Naive thymus-derived CD8-positive, alpha-beta T cell (primary cell): ENCODE data around the gene CADPS2. TPM values are rescaled to one million over a fixed set of nuclear protein-coding genes. Genes with fewer than 3 reads are reported as not detected.
A peak's percentile ranks its signal among the peaks of the same experiment; 100 is the strongest.

Experiments
- ATAC-seq, 2 donors: fragments of 150-1000 bp; cut with Tn5 transposase in 1 of 2; sonication (Bioruptor Pico), chemical (Tn5 transposase) in 1 of 2; 1 replicate in 1 of 2; 2 replicates in 1 of 2; pipeline ENCODE4 v1.10.0; 2021; ENCODE audit warnings: mild to moderate bottlenecking in 2 of 2, moderate library complexity in 2 of 2
- POLR2A ChIA-PET: fragments of 350-600 bp; sonication (Branson Sonifier 250); formaldehyde crosslinking; loops from one replicate; lab custom pipeline; 2021; ENCODE audit warnings: antibody characterized with exemption; lab: Charles Lee
- DNase-seq, 10 donors: peaks; one replicate each; pipeline versions ENCODE4 v3.0.0 to v3.0.0-alpha.2; 2020 to 2022
- H3K27ac Mint-ChIP-seq, 10 donors: one replicate each; pipeline ENCODE4 v1.8.0; 2020 to 2022; ENCODE audit warnings: mild to moderate bottlenecking in 10 of 10, mixed read lengths in 10 of 10, moderate library complexity in 4 of 10, inconsistent platforms in 1 of 10
- H3K27me3 Mint-ChIP-seq, 5 donors: one replicate each; pipeline ENCODE4 v1.8.0; 2021 to 2022; ENCODE audit warnings: mixed read lengths in 5 of 5
- H3K36me3 Mint-ChIP-seq, 3 donors: one replicate each; pipeline ENCODE4 v1.8.0; 2020 to 2022; ENCODE audit warnings: mixed read lengths in 3 of 3, mild to moderate bottlenecking in 2 of 3, inconsistent platforms in 1 of 3
- H3K4me1 Mint-ChIP-seq, 4 donors: one replicate each; pipeline ENCODE4 v1.8.0; 2021 to 2022; ENCODE audit warnings: mixed read lengths in 4 of 4
- H3K4me3 Mint-ChIP-seq, 10 donors: one replicate each; pipeline ENCODE4 v1.8.0; 2020 to 2022; ENCODE audit warnings: mild to moderate bottlenecking in 10 of 10, mixed read lengths in 10 of 10, moderate library complexity in 6 of 10, inconsistent platforms in 1 of 10
- H3K9me3 Mint-ChIP-seq, 9 donors: one replicate each; pipeline ENCODE4 v1.8.0; 2020 to 2022; ENCODE audit warnings: mixed read lengths in 9 of 9, mild to moderate bottlenecking in 3 of 9, inconsistent platforms in 1 of 9, moderate library complexity in 1 of 9
- polyA plus RNA-seq, 3 donors: library from polyadenylated mRNA; unstranded; fragments of 300-500 nt; fragmentation: Illumina TruSeq; gene quantifications; one replicate each; pipeline ENCODE4 v1.2.3, GENCODE V29; 2021
- total RNA-seq, 8 experiments: library from RNA in 2 of 8; stranded (reverse) in 2 of 8; gene quantifications; one replicate each; pipeline ENCODE4 v1.2.3 and lab custom pipeline; 2021 to 2026

CADPS2 gene
- total and polyA plus RNA-seq, 5 experiments from 2014 or later = not detected

DNA sequence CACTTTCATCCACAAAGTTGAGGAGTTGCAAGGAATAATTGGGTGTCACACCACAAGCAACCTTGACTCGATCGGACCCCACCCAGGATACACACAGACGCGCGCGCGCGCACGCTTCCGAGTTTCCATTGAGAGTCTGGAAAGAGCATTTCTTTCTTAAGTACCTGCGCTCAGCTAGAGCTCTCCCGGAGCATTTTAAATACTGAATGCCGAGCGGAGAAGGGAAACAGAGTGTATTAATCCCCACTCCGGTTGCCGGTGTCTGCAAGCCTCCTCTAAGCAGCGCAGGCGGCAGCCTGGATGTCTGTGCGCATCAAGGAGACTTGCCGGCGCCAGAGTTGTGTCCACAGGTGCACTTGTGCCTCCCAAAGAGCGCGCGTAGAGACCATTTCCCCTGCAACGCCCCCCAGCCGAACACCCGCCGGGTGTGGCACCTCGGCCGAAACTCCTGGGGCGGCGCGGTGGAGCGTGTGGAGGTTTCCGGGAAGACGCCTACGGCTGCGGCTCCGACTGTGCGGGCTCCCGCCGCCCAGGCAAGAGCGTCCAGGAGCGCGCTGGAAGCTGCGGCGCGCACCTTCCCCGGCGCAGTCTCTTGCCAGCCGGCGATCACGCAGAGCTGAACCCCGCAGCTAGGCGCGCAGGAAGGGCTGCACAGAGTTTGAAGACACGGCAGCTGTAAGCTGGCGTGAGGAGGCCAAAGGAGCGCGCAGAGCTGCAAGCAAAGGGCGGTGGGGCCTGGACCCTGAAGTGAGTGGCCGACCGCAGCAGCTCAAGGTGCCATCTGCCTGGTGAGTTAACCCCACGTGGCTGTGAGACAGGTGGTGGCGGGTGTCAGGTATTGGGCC, 580.6 kb downstream of the CADPS2 start:
- H3K4me1 Mint-ChIP-seq = peaks cover 0 to 7% (median 2%) of the 10 kb centered on the region in 4 donors
- ATAC-seq = no peak
- no peak overlapping the region for H3K27ac Mint-ChIP-seq
- H3K27me3 Mint-ChIP-seq = peaks cover 41 to 93% (median 60%) of the 10 kb centered on the region in 5 donors
- DNase-seq = no peak
- peaks cover 0 to 9% (median 5%) of the 10 kb centered on the region in 3 donors for H3K36me3 Mint-ChIP-seq
- H3K9me3 Mint-ChIP-seq = peaks cover 0 to 20% (median 0%) of the 10 kb centered on the region in 9 donors
- no peak overlapping the region for H3K4me3 Mint-ChIP-seq
- POLR2A ChIA-PET = no interaction called here

DNA sequence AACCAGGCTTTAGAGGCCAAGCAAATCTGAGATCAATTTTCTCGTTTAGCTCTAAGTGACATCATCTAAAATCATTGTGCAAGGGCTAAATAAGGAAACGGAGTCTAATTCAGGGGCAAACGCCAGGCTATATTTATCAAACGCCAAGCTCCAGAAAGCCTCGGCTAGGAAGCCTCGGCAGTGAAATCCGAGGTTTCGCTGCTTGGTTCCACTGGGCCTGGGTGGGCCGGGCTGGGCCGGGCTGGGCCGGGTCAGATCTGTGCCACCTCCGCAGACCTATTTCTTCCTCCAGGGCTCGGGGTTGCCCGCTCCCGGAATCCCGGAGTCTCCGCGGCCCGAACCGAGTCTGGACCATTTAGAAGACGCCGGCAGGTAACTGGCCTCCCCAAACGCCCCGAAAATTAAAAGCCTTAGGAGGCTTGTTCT, 581.3 kb downstream of the CADPS2 start:
- H3K4me1 Mint-ChIP-seq = peaks cover 0 to 9% (median 2%) of the 10 kb centered on the region in 4 donors
- H3K9me3 Mint-ChIP-seq = peaks cover 0 to 20% (median 0%) of the 10 kb centered on the region in 9 donors
- ATAC-seq = no peak
- H3K27me3 Mint-ChIP-seq = peaks cover 42 to 99% (median 61%) of the 10 kb centered on the region in 5 donors
- POLR2A ChIA-PET = no interaction called here
- peaks cover 0 to 11% (median 5%) of the 10 kb centered on the region in 3 donors for H3K36me3 Mint-ChIP-seq
- no peak for DNase-seq
- no peak overlapping the region for H3K27ac Mint-ChIP-seq
- no peak overlapping the region for H3K4me3 Mint-ChIP-seq

DNA sequence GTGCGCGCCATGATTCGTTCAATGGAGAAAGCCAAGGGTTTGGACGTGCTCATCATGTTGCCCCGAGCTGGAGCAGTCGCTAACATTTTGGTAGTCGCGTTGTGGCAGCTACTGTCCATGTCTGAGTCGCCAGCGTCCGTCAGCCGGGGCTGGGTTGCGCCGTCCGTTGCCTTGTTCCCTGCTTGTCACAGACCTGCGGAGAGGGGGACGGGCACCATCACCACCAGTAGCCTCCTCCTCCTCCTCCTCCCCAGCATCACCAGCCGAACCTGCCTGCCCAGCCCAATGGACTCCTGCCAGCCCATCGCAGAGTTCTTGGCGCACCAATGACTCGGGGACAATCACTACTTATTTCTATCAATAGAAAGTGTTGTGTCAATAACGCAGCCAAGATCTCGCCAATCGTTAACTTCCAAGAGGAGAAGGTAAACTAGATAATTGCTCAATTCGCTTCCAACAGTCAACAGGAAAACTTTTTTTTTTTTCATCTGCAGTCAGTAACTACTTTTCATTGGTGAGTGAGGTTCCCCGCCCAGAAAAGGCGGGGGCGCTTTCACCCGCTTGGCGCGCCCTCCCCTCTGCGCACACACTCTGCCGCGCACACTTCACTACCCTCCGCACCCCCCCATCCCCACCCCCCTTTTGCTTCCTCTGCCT, 581.8 kb downstream of the CADPS2 start, which contains the start of gene FEZF1:
Gene FEZF1, minus strand, starts transcription at position 432 of the 657 bp plus-strand sequence. Its CDS starts 313 bp downstream, at position 119.
- Mint-ChIP-seq H3K27me3 (peaks cover 42 to 100% (median 61%) of the 10 kb centered on the region in 5 donors), H3K4me3 (no peak within 1 kb of the TSS), H3K4me1 (peaks cover 0 to 7% (median 0%) of the 10 kb centered on the region in 4 donors), H3K27ac (no peak within 1 kb of the TSS), H3K9me3 (peaks cover 0 to 18% (median 0%) of the 10 kb centered on the region in 9 donors), H3K36me3 (peaks cover 0 to 11% (median 5%) of the 10 kb centered on the region in 3 donors)
- no peak for DNase-seq
- POLR2A ChIA-PET = no interaction called here
- ATAC-seq = no peak

DNA sequence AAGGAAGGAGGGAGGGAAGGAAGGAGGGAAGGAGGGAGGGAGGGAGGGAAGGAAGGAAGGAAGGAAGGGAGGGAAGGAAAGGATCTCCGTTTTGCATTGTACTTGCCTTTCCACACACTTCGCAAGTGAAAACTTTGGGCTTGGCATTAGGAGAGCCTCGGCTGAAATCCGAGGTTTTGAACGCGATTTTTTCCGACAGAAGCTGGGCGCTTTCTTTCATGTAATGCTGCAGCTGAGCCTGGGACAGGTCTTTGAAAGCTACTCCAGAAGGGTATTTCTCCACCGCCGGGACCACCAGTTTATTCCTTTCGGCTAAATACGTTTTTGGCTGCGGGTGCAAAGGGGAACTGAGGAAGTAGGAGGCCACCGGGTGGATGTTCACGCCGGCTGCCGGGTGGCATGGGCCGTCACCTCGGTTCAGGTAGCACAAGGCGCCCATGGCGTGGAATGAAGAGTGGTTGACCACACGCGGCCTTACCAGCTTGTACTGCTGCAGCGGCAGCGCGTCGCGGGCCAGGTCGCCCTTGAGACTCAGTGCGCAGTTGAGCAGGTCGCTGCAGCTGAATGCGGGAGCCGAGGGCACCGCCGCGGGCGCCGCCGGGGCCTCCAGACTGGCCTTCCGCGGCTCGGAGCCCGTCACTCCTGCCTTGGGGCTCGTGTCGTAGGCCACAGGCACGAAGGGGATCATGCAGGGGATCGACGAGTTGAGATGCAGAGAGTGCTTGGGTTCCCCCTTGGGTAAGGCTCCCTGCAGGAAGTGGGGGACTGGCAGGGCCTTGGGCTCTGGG, 582.5 kb downstream of the CADPS2 start:
- peaks cover 0 to 11% (median 5%) of the 10 kb centered on the region in 3 donors for H3K36me3 Mint-ChIP-seq
- H3K27ac Mint-ChIP-seq = no peak overlapping the region
- ATAC-seq (no peak), DNase-seq (no peak)
- peaks cover 0 to 22% (median 0%) of the 10 kb centered on the region in 9 donors for H3K9me3 Mint-ChIP-seq
- peaks cover 0 to 7% (median 0%) of the 10 kb centered on the region in 4 donors for H3K4me1 Mint-ChIP-seq
- H3K27me3 Mint-ChIP-seq = peaks cover 42 to 100% (median 64%) of the 10 kb centered on the region in 5 donors
- POLR2A ChIA-PET = no interaction called here
- H3K4me3 Mint-ChIP-seq = no peak overlapping the region

DNA sequence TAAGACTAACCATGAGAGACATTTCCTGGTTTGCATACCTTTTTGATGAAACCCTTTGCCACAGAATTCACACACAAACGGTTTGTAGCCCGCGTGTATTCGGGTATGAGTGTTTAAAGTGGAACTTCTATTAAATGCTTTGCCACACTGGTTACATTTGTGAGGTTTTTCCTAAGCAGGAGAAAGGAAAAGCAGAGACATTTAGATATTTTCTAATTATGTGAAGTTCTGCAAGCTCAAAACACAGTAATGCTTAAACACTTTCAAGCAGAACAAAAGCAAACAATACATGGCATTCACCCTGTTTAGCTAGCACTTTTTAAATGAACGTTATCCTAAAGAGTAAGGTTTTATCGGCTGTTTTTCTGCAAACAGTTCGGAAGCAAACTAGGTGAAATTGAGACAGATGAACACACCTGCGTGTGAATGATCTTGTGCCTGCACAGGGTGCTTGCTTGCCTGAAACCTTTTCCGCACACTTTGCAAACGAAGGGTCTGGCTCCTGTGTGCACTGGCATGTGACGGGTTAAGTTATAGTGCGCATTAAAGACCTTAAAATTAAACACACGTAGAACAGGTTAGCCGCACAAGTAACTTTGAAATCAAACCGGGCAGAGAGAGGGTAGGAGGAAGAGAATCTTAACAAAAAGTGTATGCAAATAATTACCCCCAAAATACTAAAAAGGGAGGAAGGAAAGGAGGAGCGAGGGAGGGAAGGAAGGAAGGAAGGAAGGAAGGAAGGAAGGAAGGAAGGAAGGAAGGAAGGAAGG, 583.3 kb downstream of the CADPS2 start:
- Mint-ChIP-seq H3K36me3 (peaks cover 0 to 11% (median 5%) of the 10 kb centered on the region in 3 donors), H3K27ac (no peak overlapping the region), H3K9me3 (peaks cover 0 to 22% (median 1%) of the 10 kb centered on the region in 9 donors), H3K27me3 (peaks cover 45 to 100% (median 64%) of the 10 kb centered on the region in 5 donors), H3K4me1 (peaks cover 0 to 7% (median 0%) of the 10 kb centered on the region in 4 donors), H3K4me3 (no peak overlapping the region)
- ATAC-seq (no peak), DNase-seq (no peak)
- POLR2A ChIA-PET = no interaction called here

DNA sequence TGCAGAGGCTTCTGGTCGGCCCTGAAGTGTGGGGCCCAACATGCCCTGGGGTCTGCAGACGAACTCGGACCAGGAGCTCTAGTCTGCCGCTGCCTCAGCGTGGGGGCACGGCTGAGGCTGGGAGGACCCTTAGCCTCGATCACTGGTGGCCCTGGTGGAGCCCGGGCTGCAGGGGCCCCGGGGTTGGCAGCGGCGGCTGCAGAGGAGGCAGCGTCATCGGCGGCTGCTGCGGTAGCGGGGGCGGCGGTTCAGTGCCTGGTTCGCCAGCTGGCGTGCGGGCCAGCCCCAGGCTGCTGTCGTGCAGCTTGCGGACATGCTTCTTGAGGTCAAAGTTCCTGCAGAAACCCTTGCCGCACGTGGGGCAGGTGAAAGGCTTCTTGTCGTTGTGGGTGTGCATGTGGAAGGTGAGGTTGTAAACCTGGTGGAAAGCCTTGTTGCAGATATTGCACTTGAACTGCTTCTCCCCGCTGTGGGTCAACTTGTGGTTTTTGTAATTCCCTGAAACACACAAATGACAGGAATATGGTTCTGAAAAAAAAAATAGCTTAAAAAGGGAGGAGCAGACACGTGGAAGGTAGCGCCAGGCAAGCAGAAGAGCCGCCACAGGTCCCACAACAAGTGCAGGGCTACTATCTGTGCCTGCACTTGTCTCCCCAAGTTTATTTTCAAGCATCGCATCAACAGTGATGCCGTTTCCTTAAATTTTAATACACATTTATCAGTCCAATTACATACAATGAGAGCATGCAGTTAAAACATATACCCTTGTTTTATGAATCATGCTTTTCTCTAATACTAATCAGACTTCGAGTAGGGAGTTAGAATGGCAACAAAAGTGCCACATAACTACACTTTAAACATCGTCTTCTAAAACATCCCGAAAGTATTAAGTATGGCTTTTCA, 584.2 kb downstream of the CADPS2 start:
- ATAC-seq (no peak), DNase-seq (no peak)
- Mint-ChIP-seq H3K27ac (no peak overlapping the region), H3K9me3 (peaks cover 0 to 20% (median 1%) of the 10 kb centered on the region in 9 donors), H3K27me3 (peaks cover 43 to 91% (median 64%) of the 10 kb centered on the region in 5 donors), H3K36me3 (peaks cover 0 to 11% (median 5%) of the 10 kb centered on the region in 3 donors), H3K4me1 (peaks cover 0 to 7% (median 0%) of the 10 kb centered on the region in 4 donors), H3K4me3 (no peak overlapping the region)
- POLR2A ChIA-PET = no interaction called here

DNA sequence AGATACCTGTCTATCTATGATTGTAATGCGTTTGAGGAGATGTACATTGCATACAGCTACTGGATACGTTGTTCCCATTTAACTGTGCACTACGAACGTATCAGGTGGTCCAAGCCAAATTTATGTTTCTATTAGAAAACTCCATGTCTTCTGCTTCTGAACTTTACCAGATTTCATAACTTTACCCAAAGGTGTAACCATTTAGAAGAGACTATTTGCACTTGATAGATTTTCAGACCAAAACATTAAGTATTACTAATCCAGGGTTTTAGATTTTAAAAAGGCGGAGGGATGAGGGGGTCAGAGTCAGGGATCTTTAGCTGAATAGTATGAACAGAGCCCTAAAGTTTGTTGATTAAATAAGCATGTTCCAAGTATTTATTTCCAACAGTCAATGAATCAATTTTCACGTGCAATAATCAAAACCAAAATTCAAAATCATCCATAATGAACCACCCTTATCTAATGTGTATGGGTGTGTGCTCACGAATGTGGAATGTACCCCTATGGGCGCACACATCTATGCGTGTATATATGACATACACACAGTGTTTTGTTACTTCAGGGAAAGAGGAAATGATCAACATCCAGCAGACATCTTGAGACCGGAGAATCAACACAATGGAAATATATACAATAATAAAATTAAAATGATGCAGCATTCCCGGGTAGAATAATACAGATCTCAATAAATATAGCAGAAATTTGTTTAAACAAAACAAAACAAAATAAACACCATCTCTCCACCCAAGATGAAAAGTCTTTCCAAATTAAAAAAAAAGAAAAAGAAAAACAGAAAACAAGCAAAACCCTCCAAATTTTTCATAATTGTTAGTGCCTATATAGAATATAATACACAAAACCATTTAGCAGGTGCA, 585.1 kb downstream of the CADPS2 start:
- Mint-ChIP-seq H3K27me3 (peaks cover 39 to 83% (median 59%) of the 10 kb centered on the region in 5 donors), H3K27ac (peak overlapping the region in 1 of 10 donors; percentile 18)

DNA sequence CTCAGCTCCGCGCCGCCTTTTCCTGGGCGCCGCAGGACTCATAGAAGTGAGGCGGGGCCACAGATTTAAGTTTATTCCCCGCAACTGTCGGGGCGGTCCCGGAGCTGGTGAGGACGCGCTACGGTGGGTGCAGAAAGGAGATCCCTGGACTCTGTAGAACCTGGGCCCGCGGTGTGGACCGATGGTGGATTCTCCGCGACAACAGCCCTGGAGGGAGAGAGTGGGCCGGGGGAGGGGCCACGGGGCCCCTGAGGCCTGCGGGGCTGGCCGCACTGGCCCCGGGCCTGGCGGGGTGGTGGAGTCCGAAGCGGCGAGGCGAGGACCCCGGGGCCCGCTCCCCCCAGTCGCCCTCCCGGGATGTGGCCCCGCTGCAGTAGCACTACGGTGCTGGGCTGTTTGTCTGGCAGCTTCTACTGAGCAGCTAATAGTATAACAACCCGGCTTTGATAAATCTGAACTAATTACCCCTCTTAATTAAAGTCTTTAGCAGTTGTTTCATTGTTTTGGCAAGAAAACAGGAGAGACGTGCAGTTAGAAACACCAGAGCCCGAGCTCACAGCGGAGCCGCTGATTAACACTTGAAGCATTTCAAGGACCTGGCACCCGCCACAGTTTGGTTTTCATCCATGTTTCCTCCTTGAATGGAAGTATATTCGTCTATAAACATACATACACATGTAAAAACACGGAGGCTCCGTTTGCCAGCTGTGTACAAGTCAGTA, 585.9 kb downstream of the CADPS2 start:
- Mint-ChIP-seq H3K27me3 (peaks cover 35 to 83% (median 57%) of the 10 kb centered on the region in 5 donors), H3K4me3 (no peak overlapping the region), H3K9me3 (peaks cover 0 to 21% (median 4%) of the 10 kb centered on the region in 9 donors), H3K36me3 (peaks cover 0 to 11% (median 5%) of the 10 kb centered on the region in 3 donors), H3K4me1 (peaks cover 0 to 7% (median 0%) of the 10 kb centered on the region in 4 donors), H3K27ac (peak overlapping the region in 1 of 10 donors; percentile 40)
- DNase-seq (no peak), ATAC-seq (no peak)
- POLR2A ChIA-PET = no interaction called here

More for the DNA sequence above, 585.1 kb downstream of the CADPS2 start:
- H3K36me3 Mint-ChIP-seq = peaks cover 0 to 11% (median 5%) of the 10 kb centered on the region in 3 donors
- peaks cover 0 to 18% (median 1%) of the 10 kb centered on the region in 9 donors for H3K9me3 Mint-ChIP-seq
- H3K4me3 Mint-ChIP-seq = no peak overlapping the region
- ATAC-seq (no peak), DNase-seq (no peak)
- POLR2A ChIA-PET = no interaction called here
- peaks cover 0 to 7% (median 0%) of the 10 kb centered on the region in 4 donors for H3K4me1 Mint-ChIP-seq

DNA sequence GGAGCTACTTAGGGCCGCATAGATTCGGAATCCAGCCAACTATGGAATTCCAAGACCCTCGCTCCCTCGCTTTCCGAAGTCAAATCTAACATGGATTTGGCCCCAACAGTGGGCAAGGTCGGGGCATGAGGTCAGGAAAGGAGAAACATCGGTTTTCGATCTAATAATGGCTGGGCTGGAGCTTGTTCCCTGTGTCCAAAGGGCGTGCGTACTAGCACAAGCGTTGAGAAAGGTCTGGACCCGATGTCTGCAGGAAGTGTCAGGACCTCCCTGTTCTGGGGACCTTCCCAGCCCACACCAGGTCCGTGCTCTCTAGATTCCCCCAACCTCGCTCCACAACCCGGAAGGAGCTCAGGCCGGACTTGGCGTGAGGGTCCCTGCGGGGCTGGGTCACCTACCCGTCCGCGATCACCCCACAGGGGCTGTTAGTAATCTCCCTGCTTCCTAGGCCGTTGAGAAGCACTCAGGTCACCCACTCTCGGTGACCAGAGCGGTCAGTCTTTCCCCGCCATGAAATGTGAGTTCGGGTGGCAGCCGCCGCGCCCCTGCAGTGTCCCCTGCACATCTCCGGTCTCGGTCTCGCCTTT, 586.5 kb downstream of the CADPS2 start:
- H3K4me3 Mint-ChIP-seq = no peak overlapping the region
- peaks cover 0 to 21% (median 4%) of the 10 kb centered on the region in 9 donors for H3K9me3 Mint-ChIP-seq
- POLR2A ChIA-PET = no interaction called here
- ATAC-seq (no peak), DNase-seq (no peak)
- H3K4me1 Mint-ChIP-seq = peaks cover 0 to 7% (median 0%) of the 10 kb centered on the region in 4 donors
- peaks cover 0 to 11% (median 5%) of the 10 kb centered on the region in 3 donors for H3K36me3 Mint-ChIP-seq
- no peak overlapping the region for H3K27ac Mint-ChIP-seq
- peaks cover 35 to 83% (median 58%) of the 10 kb centered on the region in 5 donors for H3K27me3 Mint-ChIP-seq
